HepG2 (cell line): Measurements from ENCODE around the gene NRG2. TPM values are rescaled to one million over a fixed set of nuclear protein-coding genes. Genes with fewer than 3 reads are reported as not detected.

Experiments used
- ATAC-seq: fragments of 200-7000 bp; cut with Tn5 transposase; 3 replicates; pipeline ENCODE4 v1.9.1; 2020; ENCODE audit warnings: mild to moderate bottlenecking, moderate library complexity
- BruUV-seq: library from RNA; stranded (reverse); fragments of 400-500 nt; replicated peaks from 2 replicates; lab custom pipeline; 2021; lab: Mats Ljungman, UMichigan
- CTCF ChIA-PET: fragments of 300-600 bp; formaldehyde crosslinking; extraction: SDS; loops from one replicate; lab custom pipeline; 2021; ENCODE audit warnings: low total read pairs, inconsistent platforms, low intra/inter-chr PET ratio; lab: Yijun Ruan, JAX
- POLR2A ChIA-PET: fragments of 350-600 bp; sonication (Branson Sonifier 250); formaldehyde crosslinking; loops from one replicate; lab custom pipeline; 2020; ENCODE audit warnings: antibody characterized with exemption, inconsistent platforms; lab: Yijun Ruan, JAX
- DNase-seq: peaks from one replicate; pipeline ENCODE4 v3.0.0-alpha.2; 2015; ENCODE audit warnings: low spot score
- FAIRE-seq: peaks from 3 replicates; lab custom pipeline; 2011; peaks lifted over from hg19 to GRCh38; lab: Jason Lieb, UNC
- H2AFZ ChIP-seq: one replicate; pipeline ENCODE4 v1.6.1; 2011; ENCODE audit warnings: low read length, inconsistent platforms
- H3K27ac ChIP-seq: fragments of 300-600 bp; 3 replicates; pipeline ENCODE4 v1.8.0; 2011; ENCODE audit warnings: mixed run types, mild to moderate bottlenecking, mixed read lengths, low read length, inconsistent platforms; ENCODE audit not compliant: insufficient read depth; ENCODE audit errors: extremely low read length
- H3K27me3 ChIP-seq, 2 experiments: fragments of 200-600 bp in 1 of 2; 2 replicates in 1 of 2; 3 replicates in 1 of 2; pipeline versions ENCODE4 v1.6.0 to v1.8.0; 2011; ENCODE audit warnings: low read length in 2 of 2, mild to moderate bottlenecking in 2 of 2, moderate library complexity in 2 of 2, inconsistent platforms in 1 of 2; ENCODE audit not compliant: insufficient read depth in 2 of 2, control insufficient read depth in 1 of 2
- H3K36me3 ChIP-seq, 2 experiments: fragments of 200-600 bp in 1 of 2; replicated peaks in 1 of 2; 2 replicates in 1 of 2; 3 replicates in 1 of 2; pipeline versions ENCODE4 v1.5.1 to v1.8.0; 2011; ENCODE audit warnings: low read length in 2 of 2, inconsistent platforms in 1 of 2; ENCODE audit not compliant: insufficient read depth in 2 of 2, control insufficient read depth in 1 of 2
- H3K4me1 ChIP-seq: 2 replicates; pipeline ENCODE4 v1.5.1; 2012; ENCODE audit warnings: low read length, inconsistent platforms; ENCODE audit not compliant: insufficient read depth
- H3K4me2 ChIP-seq: 2 replicates; pipeline ENCODE4 v1.6.0; 2011; ENCODE audit warnings: low read depth, low read length, inconsistent platforms
- H3K4me3 ChIP-seq, 3 experiments: fragments of 200-600 bp in 1 of 3; sonication (generic), shearing (Covaris generic) in 1 of 3; replicated peaks in 1 of 3; 2 replicates each; pipeline ENCODE4 v1.5.1; 2011 to 2016; ENCODE audit warnings: low read length in 3 of 3, inconsistent platforms in 2 of 3, low read depth in 2 of 3, mild to moderate bottlenecking in 2 of 3, control low read depth in 1 of 3, mixed read lengths in 1 of 3; ENCODE audit not compliant: insufficient read depth in 1 of 3
- H3K79me2 ChIP-seq: one replicate; pipeline ENCODE4 v1.6.1; 2011; ENCODE audit warnings: low read length, inconsistent platforms; ENCODE audit not compliant: insufficient read depth
- H3K9ac ChIP-seq: 2 replicates; pipeline ENCODE4 v1.6.0; 2011; ENCODE audit warnings: mild to moderate bottlenecking, low read depth, low read length, inconsistent platforms; ENCODE audit not compliant: insufficient read depth
- H3K9me3 ChIP-seq: 2 replicates; pipeline ENCODE4 v1.5.1; 2012; ENCODE audit warnings: mild to moderate bottlenecking, low read length
- H4K20me1 ChIP-seq: 2 replicates; pipeline ENCODE4 v1.6.0; 2011; ENCODE audit warnings: inconsistent platforms, mild to moderate bottlenecking, low read length, moderate library complexity; ENCODE audit not compliant: insufficient read depth
- IRX3 ChIP-seq: sonication (generic); formaldehyde crosslinking; IDR thresholded peaks from 2 replicates; pipeline ENCODE4 v1.8.1; 2023; ENCODE audit warnings: mild to moderate bottlenecking, low read depth, missing genetic modification reagents, borderline replicate concordance
- KLF13 ChIP-seq: sonication (generic); formaldehyde crosslinking; IDR thresholded peaks from 2 replicates; pipeline ENCODE4 v1.4.0; 2020; ENCODE audit warnings: mild to moderate bottlenecking, missing genetic modification reagents
- NR2F2 ChIP-seq: IDR thresholded peaks from 2 replicates; pipeline ENCODE4 v1.6.1; 2012; ENCODE audit warnings: low read depth, inconsistent platforms, borderline replicate concordance
- POLR2A ChIP-seq, 2 experiments: IDR thresholded peaks; 2 replicates each; pipeline ENCODE4 v1.6.1; 2011; ENCODE audit warnings: low read depth in 2 of 2, low read length in 2 of 2, mild to moderate bottlenecking in 1 of 2, moderate library complexity in 1 of 2; ENCODE audit not compliant: insufficient read depth in 1 of 2
- RBFOX2 ChIP-seq: fragments of 200-400 bp; formaldehyde crosslinking; IDR thresholded peaks from 2 replicates; pipeline ENCODE4 v1.6.1; 2017; ENCODE audit warnings: low read depth, mild to moderate bottlenecking, low read length
- ZNF543 ChIP-seq: sonication (generic); formaldehyde crosslinking; IDR thresholded peaks from 2 replicates; pipeline ENCODE4 v1.4.0; 2020; ENCODE audit warnings: mild to moderate bottlenecking, missing genetic modification reagents
- ZNF660 ChIP-seq: sonication (generic); formaldehyde crosslinking; IDR thresholded peaks from 2 replicates; pipeline ENCODE4 v1.5.1; 2020; ENCODE audit warnings: mild to moderate bottlenecking, low read depth, missing genetic modification reagents, borderline replicate concordance
- WGBS: methylation state at CpG from one replicate; pipeline ENCODE4 v1.1.6; 2017; ENCODE audit warnings: low lambda C conversion rate; 5-methylcytosine and 5-hydroxymethylcytosine counted together
- in situ Hi-C: cut with HindIII; loops from 2 replicates; pipeline ENCODE4 v1.10.0; 2017; ENCODE audit warnings: low pct_unique_long_range_greater_than_20kb; ENCODE audit not compliant: extremely low pct_ligation_motif_present
- intact Hi-C: fragments of 100-400 bp; cut with micrococcal nuclease; formaldehyde crosslinking; loops from one replicate; pipeline ENCODE4 v1.10.0; 2022; ENCODE audit not compliant: unreplicated experiment
- polyA plus RNA-seq, 8 experiments: library from polyadenylated mRNA; depleted of rRNA in 3 of 8; stranded (reverse) in 7 of 8; unstranded in 1 of 8; fragments of >200 nt; fragmentation: Illumina TruSeq in 4 of 8; extraction: Trizol in 4 of 8; gene quantifications; 2 replicates each; pipeline versions ENCODE4 v1.2.1 to v1.2.3, GENCODE V29; 2011 to 2016; ENCODE audit warnings: low read depth in 4 of 8, missing spikeins in 1 of 8, mixed read lengths in 1 of 8; ENCODE audit not compliant: insufficient read depth in 1 of 8
- total RNA-seq, 5 experiments: library from RNA; depleted of rRNA; stranded (reverse); fragments of >200 nt; fragmentation: Illumina TruSeq; extraction: Trizol; gene quantifications; 2 replicates each; pipeline ENCODE4 v1.2.3, GENCODE V29; 2016; ENCODE audit warnings: low read depth in 1 of 5
- TF ChIP-seq, protein P1 (sequence below): sonication (generic); formaldehyde crosslinking; conservative IDR thresholded peaks from 2 replicates; pipeline ENCODE4 v1.8.0; 2022; ENCODE audit warnings: low read depth, missing genetic modification reagents
- TF ChIP-seq, protein P2 (sequence below), 2 experiments: IDR thresholded peaks; 2 replicates each; pipeline ENCODE4 v1.6.1; 2011 to 2012; ENCODE audit warnings: low read length in 2 of 2, borderline replicate concordance in 1 of 2, low read depth in 1 of 2, mild to moderate bottlenecking in 1 of 2, moderate library complexity in 1 of 2
- TF ChIP-seq, protein P3 (sequence below): IDR thresholded peaks from 2 replicates; pipeline ENCODE4 v1.6.1; 2012; ENCODE audit warnings: low read depth, low read length, improper control_type of control experiment
- TF ChIP-seq, protein P4 (sequence below): sonication (generic); formaldehyde crosslinking; IDR thresholded peaks from 2 replicates; pipeline ENCODE4 v1.4.0; 2020; ENCODE audit warnings: missing genetic modification reagents
- TF ChIP-seq, protein P5 (sequence below): IDR thresholded peaks from 2 replicates; pipeline ENCODE4 v1.6.1; 2016
- TF ChIP-seq, protein P6 (sequence below): sonication (generic); formaldehyde crosslinking; IDR thresholded peaks from 2 replicates; pipeline ENCODE4 v1.4.0; 2020; ENCODE audit warnings: missing genetic modification reagents, low read depth, mild to moderate bottlenecking, borderline replicate concordance

Gene NRG2
- total and polyA plus RNA-seq, 2 of the 13 experiments (the other 11 are each of a cell fraction or from before 2014, with no cell fraction given) = not detected

DNA sequence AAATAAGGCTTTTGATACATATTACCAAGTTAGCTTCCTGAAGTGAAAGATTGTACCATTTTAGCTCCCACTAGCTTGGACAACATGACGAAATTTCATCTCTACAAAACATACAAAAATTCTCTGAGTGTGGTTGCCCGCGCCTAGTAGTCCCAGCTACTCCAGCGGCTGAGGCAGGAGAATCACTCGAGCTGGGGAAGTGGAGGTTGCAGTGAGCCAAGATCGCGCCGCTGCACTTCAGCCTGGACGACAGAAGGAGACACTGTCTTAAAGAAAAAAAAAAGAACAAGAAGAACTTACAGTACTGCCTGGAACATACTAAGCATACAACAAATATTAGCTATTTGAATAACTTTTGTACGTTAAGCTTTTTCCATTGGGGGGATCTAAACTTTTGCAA lies 29.7 kb upstream of the NRG2 start:
- ATAC-seq (no peak), DNase-seq (no peak), FAIRE-seq (no peak)
- Histone ChIP-seq H4K20me1 (no peaks in the 10 kb centered on the region), H3K9me3 (no peaks in the 10 kb centered on the region), H3K4me2 (no peak overlapping the region), H3K27me3 (no peaks in the 10 kb centered on the region; a peak in 1 of 5 replicates), H3K27ac (no peak overlapping the region), H2AFZ (no peak overlapping the region), H3K4me1 (no peaks in the 10 kb centered on the region), H3K4me3 (no peak overlapping the region), H3K36me3 (no peaks in the 10 kb centered on the region), H3K9ac (no peak overlapping the region), H3K79me2 (no peaks in the 10 kb centered on the region)
- ChIA-PET CTCF (interaction anchor here (1.3 to 4.6 kb wide), 3 partner anchors 41 to 83 kb away, joined by 4 to 40 read pairs (median 37); partner anchors contain the start of gene PURA), POLR2A (interaction anchor here (0.7 kb wide), 1 partner anchor 35 kb away, joined by 3 read pairs; no protein-coding TSS in a partner anchor)
- BruUV-seq = no TSS peak
- 30% methylated on average over 10 of the region's 10 CpGs for WGBS
- intact Hi-C loops = loop anchor here (1.0 kb wide), 2 partner anchors 71 to 84 kb away; no protein-coding TSS in a partner anchor
- in situ Hi-C loops = loop anchor here (5.0 kb wide), 1 partner anchor 84 kb away; no protein-coding TSS in a partner anchor
- TF ChIP-seq, protein P1, sequence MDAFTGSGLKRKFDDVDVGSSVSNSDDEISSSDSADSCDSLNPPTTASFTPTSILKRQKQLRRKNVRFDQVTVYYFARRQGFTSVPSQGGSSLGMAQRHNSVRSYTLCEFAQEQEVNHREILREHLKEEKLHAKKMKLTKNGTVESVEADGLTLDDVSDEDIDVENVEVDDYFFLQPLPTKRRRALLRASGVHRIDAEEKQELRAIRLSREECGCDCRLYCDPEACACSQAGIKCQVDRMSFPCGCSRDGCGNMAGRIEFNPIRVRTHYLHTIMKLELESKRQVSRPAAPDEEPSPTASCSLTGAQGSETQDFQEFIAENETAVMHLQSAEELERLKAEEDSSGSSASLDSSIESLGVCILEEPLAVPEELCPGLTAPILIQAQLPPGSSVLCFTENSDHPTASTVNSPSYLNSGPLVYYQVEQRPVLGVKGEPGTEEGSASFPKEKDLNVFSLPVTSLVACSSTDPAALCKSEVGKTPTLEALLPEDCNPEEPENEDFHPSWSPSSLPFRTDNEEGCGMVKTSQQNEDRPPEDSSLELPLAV (CRISPR knock-in tag) = no peak
- no peak for TF ChIP-seq IRX3 (CRISPR knock-in tag)
- no peak for TF ChIP-seq ZNF660 (CRISPR knock-in tag)
- TF ChIP-seq, protein P2, sequence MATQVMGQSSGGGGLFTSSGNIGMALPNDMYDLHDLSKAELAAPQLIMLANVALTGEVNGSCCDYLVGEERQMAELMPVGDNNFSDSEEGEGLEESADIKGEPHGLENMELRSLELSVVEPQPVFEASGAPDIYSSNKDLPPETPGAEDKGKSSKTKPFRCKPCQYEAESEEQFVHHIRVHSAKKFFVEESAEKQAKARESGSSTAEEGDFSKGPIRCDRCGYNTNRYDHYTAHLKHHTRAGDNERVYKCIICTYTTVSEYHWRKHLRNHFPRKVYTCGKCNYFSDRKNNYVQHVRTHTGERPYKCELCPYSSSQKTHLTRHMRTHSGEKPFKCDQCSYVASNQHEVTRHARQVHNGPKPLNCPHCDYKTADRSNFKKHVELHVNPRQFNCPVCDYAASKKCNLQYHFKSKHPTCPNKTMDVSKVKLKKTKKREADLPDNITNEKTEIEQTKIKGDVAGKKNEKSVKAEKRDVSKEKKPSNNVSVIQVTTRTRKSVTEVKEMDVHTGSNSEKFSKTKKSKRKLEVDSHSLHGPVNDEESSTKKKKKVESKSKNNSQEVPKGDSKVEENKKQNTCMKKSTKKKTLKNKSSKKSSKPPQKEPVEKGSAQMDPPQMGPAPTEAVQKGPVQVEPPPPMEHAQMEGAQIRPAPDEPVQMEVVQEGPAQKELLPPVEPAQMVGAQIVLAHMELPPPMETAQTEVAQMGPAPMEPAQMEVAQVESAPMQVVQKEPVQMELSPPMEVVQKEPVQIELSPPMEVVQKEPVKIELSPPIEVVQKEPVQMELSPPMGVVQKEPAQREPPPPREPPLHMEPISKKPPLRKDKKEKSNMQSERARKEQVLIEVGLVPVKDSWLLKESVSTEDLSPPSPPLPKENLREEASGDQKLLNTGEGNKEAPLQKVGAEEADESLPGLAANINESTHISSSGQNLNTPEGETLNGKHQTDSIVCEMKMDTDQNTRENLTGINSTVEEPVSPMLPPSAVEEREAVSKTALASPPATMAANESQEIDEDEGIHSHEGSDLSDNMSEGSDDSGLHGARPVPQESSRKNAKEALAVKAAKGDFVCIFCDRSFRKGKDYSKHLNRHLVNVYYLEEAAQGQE (IDR thresholded peaks at IDR 0.05; ENCODE audit: borderline replicate concordance in 1 of 2, low read depth in 1 of 2, low read length in 2 of 2) = no peak
- TF ChIP-seq RBFOX2 = no peak
- TF ChIP-seq, protein P3, sequence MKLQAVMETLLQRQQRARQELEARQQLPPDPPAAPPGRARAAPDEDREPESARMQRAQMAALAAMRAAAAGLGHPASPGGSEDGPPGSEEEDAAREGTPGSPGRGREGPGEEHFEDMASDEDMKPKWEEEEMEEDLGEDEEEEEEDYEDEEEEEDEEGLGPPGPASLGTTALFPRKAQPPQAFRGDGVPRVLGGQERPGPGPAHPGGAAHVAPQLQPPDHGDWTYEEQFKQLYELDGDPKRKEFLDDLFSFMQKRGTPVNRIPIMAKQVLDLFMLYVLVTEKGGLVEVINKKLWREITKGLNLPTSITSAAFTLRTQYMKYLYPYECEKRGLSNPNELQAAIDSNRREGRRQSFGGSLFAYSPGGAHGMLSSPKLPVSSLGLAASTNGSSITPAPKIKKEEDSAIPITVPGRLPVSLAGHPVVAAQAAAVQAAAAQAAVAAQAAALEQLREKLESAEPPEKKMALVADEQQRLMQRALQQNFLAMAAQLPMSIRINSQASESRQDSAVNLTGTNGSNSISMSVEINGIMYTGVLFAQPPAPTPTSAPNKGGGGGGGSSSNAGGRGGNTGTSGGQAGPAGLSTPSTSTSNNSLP = no peak
- no peak for TF ChIP-seq KLF13 (CRISPR knock-in tag)
- no peak for TF ChIP-seq NR2F2
- no peak for TF ChIP-seq ZNF543
- TF ChIP-seq POLR2A (IDR thresholded peaks at IDR 0.05; ENCODE audit: insufficient read depth in 1 of 2, low read depth in 2 of 2, low read length in 2 of 2) = no peak
- TF ChIP-seq, protein P4, sequence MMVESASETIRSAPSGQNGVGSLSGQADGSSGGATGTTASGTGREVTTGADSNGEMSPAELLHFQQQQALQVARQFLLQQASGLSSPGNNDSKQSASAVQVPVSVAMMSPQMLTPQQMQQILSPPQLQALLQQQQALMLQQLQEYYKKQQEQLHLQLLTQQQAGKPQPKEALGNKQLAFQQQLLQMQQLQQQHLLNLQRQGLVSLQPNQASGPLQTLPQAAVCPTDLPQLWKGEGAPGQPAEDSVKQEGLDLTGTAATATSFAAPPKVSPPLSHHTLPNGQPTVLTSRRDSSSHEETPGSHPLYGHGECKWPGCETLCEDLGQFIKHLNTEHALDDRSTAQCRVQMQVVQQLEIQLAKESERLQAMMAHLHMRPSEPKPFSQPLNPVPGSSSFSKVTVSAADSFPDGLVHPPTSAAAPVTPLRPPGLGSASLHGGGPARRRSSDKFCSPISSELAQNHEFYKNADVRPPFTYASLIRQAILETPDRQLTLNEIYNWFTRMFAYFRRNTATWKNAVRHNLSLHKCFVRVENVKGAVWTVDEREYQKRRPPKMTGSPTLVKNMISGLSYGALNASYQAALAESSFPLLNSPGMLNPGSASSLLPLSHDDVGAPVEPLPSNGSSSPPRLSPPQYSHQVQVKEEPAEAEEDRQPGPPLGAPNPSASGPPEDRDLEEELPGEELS = no peak
- TF ChIP-seq, protein P5, sequence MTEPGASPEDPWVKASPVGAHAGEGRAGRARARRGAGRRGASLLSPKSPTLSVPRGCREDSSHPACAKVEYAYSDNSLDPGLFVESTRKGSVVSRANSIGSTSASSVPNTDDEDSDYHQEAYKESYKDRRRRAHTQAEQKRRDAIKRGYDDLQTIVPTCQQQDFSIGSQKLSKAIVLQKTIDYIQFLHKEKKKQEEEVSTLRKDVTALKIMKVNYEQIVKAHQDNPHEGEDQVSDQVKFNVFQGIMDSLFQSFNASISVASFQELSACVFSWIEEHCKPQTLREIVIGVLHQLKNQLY (CRISPR knock-in tag) = no peak
- TF ChIP-seq, protein P6, sequence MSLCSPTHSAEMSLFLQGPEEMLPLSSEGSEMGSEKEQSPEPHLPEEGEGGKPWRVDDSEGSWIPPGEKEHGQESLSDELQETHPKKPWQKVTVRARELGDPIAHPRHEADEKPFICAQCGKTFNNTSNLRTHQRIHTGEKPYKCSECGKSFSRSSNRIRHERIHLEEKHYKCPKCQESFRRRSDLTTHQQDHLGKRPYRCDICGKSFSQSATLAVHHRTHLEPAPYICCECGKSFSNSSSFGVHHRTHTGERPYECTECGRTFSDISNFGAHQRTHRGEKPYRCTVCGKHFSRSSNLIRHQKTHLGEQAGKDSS (CRISPR knock-in tag) = no peak
